Stimulated activated CD8-positive, alpha-beta memory T cell treated with anti-CD3 and anti-CD28 coated beads, Interleukin-7, amount 100 ng/mL, for 48 hours (primary cell): Measurements from ENCODE around the gene NOL4L.
A peak's percentile ranks its signal among the peaks of the same experiment; 100 is the strongest.

ENCODE experiments used
- DNase-seq, 2 donors: peaks; one replicate each; pipeline ENCODE4 v3.0.0-alpha.2; 2020; ENCODE audit warnings: low read depth in 1 of 2; ENCODE audit errors: extremely low read depth in 1 of 2

Gene NOL4L

DNA sequence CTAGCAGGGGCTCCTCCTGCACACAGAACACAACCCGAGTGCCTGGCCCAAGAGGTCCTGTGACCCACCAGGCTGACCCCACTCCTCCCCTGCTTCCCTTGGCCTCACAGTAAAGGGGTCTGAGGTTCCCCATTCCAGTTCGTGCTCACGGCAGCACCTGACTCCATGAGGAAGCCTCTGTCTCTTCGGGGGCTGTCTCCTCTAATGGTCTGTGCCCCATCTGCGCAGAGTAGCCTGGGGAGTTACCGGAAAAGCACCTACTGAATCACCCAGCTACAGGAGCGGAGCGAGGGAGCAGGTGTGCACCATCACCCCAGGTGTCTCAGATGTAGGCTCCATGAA, 133.8 kb downstream of the NOL4L start:
- no peak for DNase-seq

DNA sequence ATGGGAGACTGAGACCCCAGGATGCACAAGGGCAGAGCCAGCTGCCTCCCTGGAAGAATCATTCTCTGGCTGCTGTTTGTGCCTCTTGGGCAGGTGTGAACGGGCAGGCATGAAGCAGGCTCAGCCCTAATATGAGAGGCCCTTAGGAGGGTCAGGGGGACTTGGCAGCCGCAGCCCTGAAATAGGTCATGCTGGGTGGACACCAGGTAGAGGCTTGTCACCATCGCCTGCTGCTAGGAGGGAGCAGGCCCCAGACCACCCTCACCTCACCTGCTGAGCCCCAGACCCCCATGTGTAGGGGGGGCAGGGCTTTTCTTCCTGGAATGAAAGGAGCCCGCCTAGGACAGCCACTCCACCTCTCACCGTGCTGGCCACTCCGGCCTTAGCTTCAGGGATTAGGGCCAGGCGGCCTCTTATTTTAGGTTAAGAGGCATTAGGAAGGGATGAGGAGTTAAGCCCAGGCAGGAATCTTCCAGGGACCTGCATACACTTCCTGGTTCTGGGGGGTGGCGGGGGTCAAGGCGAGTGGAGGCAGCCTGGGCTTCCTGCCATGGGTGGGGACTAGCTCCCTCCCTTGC, 134.6 kb downstream of the NOL4L start:
- no peak for DNase-seq

DNA sequence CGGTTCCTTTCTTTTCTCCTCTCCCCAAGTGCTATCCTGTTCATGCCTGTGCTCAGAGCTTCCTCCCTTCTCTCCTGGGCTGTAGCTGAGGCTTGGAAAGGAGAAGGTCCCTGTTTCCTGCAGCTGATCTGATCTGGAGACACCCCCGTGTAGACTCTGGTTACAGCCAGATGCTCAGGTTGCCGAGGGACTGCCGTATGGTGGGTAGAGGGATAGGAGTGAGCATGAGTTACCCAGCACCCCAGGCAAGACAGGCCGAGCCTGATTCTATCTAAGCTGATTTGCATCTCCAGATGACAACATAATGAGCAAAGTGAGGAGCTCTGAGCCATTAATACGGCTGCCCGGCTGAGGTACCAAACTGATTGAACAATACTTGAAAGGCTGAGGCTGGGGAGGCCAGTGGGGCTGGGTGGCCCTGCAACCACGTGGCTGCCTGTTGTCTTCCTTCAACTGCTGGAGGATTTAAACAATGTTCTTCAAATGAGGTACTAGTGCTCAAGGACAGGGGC, 135.2 kb downstream of the NOL4L start:
- DNase-seq: no peak

DNA sequence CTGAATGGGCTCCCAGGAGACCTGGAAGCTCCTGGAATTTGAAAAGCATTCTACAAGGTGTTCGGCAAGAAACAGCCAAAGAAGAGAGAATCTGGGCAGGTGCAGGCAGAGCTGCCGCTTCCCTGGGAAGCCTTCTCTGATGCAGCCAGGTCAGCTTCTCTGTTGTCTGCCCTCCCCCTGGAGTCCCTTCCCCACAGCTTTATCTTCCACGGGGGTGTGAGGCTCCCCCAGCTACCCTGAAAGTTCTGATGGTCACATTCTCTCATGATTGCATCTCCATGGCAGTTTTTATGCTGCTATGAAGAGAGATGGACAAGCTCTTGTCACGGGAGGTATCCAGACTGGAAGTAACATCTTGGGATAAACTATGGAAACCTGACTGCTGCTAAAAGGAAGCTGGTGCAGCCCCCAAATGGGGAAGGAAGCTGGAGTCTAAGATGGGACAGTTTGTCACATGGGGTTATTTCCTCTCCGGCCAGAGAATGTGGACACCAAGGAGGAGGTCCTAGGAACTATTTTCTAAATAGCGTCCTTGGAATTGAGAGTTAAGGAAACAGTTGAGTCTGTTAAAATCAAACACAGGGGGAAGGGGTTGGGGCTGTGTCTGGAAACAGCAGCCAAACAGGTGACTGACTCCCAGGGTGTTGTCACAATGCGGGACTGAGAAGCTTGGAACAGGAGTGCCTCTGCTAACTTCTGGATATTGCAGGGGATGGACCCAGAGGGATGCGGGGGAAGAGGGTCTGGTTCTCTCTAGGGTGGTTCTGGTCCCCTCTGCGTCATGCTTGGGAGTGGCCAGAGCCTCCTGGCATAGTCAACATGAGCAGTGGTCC, 135.9 kb downstream of the NOL4L start:
- no peak for DNase-seq

DNA sequence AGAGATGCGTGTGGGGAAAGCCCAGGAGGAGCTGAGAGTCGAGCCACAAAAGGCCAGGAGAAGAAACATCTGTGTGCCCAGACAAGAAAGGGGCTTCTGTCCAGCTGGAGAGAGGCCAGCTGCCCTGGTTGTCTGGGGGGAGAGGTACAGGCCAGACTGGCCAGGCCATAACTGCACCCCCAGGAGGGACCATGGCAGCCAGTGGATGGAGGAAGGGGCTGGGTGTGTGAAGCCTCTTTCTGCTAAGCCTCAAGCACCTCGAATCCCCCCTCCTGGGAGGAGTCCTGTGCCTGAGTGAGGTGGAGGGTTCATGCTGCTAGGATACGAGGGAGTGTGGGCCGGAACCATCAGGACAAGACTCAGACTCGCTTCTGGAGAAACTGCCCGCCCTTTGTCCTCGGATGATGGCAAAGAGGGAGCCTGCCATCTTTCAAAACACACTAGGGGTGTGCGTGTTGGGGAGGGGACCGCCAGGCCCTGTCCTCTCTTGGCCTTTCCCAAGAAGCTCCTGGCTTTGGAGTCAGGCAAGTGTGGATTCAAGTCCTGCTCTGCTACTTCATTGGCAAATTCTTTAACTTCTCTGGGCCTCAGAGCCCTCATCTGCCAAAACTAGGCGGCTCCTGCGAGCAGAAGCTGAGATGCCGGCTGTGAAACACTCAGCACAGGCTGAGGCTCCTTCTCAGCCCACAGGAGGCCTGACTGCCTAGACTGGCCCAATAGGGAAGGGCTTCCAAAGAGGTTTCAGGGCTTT, 136.7 kb downstream of the NOL4L start:
- no peak for DNase-seq

DNA sequence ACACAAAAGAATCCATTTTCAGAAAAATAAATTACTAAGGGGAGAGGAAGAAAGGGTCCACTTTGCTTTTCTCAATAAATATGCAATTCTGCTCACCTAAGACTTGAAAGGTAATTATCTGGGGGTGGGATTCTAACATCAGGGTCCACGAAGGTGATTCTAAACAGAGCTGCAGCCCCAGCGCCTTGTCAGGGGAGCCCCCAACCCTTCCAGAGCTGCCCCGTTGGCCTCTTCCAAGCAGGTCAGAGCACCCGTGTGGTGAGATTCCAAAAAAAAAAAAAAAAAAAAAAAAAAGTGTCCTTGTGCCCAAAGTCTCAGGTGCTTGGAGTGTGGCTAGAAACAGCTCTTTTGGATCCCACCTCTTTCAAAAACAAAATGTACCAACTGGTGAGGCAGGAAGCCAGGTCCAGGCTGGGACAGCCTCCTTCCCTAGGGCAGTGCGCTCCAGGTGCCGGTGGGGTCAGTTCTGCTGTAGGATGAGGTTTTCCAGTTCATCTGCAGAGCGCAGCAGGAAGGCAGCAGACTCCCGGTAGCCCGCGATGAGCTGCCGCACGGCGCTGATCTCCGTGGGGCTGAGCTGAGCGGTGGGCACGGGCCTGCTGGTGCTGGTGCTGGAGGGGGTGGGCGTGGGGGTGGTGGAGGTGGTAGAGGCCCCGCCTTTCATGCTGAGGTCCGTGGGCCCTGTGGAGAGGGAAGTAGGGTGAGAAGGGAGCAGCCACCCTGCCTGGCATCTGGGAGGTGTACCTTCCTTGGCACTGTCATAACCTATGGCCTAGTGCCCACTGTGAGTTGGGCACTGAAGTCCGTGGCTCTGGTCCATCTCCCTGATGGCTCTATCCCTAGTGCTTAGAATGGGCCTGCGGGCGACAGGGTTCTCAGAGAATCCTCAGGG, 137.8 kb downstream of the NOL4L start:
- DNase-seq: no peak

DNA sequence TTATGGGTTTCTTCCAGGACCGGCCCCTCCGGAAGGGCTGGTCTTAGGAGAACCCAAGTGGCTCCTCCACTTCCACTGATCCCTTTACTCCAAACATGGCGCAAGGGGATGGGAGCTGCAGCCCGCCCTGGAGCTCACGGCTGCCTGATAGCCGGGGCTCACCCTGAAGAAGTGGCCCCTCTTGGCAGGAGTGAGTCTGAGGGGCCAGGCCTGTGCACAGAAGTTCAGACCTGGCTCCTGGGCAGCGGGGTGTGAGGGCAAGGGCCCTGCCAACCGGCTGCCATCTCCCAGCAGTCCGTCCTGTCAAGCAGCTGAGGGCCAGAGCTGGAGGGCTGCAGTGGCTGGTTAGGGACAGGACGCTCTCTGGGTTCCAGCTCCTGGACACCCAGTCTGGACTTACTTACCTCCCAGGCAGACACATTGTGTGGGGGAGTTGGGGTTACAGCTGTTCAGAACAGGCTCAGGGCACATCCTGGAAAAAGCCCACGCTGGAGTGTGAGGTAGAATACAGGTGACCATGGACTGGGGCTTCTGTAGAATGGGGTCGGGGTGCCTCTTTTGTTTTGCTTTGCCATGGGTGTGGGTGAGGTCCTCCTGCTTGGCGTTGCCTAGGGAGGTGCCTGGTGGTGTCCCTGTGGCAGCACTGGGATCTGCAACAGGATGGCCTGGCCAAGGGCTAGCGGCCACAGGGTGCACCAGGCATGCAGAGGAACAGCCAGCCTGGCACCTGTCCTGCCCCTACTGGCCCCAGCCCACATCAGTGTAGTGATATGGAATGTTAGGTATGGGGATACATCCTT, 138.6 kb downstream of the NOL4L start:
- no peak for DNase-seq

DNA sequence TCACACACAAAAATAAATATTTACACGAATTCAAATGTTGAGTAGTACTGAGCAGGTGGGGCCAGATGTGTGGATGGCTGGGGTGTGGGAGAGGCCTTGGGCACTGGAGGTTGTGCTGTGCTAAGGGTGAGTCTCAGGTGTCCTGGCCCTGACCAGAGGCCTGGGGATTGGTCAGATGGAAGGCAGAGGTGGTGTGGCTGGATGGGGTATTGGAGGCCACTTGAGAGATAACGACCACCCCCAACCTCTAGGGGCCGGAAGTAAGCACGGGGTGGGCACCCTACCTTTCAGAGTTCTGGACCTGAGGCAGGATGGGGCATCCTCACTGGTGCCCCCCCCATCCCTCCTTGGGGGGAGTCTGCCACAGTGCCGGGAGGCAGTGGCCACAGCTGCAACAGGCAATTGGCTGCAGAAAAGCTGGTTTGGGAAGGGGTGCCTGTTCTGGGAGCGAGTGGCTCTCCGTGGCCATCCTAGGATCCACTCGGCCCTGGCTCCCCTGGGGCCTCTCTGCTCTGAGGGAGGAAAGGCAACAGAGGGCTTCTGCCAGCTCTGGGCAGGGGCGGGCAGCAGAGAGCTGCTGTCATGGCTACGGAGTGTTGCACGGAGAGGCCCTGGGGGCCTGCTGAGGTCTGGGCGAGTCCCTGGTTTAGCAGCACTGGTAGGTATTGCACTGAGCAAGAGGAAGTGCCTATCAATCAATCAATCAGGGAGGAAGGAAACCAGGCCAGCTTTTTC, 139.4 kb downstream of the NOL4L start:
- DNase-seq: no peak

DNA sequence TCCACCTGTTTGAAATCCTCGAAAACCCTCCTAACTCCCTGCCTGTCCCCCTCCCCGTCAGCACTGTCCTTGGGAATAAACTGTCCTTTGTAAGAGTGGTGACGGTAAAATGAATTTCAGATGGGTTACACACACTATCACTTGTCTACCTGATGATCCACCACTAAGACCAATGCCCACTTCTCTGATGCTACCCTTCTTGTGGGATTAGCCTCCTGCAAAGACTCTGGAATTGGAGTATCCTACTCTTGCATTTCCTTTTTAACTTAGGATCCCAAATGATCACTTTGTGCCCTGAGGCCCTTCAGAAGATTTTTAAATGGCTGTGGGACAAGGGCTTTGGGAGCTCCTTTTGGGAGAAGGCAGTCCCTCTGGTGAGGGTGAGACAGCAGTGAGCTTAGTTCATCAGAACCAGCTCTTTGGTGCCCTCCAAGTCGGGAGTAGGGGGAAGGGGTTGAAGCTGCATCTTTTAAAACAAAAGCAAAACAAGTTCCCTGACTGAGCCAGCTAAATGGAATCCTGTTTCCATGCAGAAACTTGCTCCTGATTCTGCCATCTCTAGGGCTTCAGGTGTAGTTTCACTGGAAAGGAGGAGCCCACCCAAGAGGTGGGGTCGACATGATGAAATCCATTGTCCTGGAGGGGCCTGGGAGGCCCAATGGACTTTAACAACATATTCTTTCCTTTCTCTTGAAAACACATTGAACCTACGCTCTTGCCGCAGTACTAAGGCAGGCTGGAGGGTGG, 140.5 kb downstream of the NOL4L start:
- DNase-seq: no peak

DNA sequence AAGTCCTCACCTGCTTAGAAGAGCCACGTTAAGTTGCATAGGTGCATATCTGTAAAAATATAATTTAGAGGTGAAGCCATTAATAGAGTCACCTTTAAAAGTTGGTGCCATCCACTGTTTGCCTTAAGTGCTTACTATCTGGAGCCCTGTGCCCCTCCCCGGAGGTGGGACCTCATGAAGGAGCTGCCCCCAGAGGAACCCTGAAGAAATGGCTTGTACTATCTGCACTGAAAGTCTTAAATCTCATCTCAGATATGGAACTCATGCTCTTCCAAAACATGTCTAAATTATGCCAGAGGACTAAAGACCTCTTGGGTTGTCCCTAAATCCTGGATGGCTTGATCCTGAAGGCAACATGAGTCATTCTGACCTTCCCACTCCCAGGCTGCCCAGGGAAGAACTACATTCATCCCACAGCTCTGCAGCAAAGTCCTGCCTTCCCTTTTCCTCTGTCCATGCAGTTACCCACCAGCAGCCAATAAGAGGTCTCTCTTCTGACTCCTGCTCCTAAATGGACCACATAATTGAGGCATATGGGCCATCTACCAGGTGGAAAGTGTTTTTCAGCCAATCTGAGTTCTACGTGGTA, 141.7 kb downstream of the NOL4L start:
- no peak for DNase-seq

DNA sequence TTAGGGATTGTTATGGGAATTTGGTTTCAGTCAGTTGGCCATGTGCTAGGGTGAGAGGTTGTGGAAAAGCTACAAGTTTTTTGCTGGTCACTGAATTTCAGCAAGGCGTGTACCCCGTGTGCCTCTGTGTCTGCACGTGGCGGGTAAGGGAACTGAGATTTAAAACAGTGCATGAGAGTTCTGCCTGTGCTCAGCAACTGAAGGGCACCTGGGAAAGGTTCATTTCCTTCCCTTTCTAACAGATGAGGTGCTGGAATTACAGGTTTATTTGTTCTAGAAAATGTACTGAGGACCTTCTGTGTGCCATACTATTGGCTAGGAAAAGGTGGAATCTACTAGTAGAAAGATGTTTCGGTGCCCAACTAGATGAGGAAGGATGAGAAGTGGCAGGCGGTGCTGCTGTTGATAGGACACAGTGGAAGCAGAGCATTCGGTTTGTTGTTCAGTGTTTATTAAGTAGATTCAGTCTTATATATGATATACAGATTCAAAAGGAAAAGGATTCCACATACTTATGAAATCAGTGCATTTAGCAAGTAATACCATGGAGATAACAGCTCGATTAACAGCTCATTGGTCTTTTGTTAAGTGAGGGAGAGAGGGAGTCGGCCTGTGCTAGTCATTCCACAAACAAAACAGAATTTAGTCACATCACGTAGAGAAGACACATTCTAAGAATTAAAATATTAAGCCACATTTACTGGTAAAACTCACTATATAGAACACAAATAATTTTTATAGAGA, 142.3 kb downstream of the NOL4L start:
- no peak for DNase-seq

DNA sequence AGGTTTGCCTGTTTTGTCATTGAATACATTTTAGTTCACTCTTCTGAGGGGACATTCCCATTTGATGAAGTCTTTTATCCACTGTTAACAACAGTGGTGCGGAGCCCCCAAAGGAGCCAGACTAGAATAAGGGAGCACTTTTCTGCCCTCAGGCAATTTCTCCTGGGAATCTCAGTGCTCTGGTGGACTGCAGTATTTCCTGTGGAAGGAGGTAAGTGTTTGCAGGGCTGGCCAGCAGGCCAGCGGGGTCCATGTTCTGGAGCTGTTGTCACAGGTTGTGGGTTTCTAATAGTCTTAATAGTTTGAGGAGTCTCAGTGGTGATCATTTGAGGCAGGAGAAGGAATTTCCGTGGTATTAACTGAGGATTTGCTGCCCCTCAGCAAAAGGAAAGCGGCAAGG, 143.5 kb downstream of the NOL4L start:
- DNase-seq: no peak

DNA sequence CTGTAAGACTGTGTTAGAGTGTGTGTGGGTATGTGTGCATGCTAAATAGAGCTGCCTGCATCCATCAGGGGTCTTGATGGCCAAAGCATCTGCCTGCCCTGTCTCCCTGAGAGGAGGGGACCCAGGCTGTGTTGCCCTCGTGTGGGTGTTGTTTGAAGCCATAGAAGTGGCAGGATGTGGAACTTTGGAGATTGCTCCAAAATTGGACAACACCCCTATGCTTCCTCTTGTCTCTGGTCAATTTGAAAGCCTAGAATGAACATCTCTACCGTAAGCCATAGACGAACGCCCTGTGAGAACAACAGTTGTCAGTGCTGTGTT, 144.4 kb downstream of the NOL4L start:
- DNase-seq: no peak

DNA sequence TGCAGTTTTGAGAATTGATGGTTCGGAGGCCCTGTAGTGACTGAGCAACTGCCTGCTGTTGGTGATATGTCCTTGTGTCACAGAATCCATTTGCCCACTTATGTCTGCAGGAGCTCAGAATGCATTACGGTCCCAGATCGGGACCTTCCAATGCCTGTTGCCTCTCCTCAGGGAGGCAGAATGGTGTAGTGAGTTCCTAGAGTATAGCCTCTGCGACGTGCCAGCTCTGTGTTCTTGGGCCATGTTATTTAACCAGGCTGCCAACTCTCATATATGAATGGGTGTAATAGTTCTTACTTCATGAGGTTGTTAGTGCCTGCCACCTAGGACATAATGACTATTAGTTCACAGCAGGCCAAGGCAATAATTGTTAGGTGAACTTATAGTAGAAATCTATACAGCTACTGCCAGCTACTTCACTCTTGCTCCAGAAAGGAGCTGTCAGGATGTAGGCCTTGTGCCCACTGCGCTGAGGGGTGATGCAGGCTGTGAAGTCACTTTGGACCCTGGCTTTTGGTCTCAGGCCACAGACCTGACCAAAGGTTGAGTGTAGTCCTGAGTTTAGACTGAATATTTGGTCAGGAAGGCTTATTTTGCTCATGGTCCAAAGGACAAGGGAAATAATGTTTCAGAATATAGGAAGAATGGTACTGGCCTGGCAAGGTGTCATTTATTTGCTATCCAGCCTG, 144.9 kb downstream of the NOL4L start:
- no peak for DNase-seq

DNA sequence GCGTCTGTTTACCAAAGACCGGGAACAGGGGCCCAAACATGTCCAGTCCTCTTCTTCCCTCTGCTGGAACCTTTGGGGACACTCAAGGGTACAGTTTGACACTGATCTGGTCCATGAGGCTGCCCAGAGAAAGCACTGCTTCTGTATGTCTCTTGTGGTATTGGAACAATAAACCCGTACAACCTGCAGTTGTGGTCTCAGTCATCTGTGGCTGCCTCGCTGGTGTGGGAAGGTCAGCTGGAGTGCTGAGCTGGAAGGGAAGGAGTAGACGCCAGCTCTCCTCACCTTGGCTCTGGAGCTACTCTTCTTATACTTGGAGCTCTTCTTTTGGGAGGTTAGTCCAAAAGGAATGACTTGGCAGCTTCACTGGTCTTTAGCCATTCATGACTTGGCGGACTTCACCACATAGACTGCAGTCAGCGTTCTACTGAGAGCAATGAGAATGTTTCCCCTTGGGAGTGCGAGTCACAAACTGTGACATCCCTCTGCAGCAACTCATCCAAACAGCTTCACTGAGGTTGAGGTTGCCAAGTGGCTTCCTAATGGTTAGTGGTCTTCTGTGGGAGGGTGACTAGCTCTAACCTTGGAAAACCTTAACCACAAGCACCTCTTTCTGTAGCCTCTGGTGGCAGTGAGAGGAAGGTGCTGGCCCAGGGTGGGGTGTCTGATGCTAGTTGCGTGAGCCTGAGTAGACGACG, 145.9 kb downstream of the NOL4L start:
- DNase-seq: peak; percentile 30 to 53

DNA sequence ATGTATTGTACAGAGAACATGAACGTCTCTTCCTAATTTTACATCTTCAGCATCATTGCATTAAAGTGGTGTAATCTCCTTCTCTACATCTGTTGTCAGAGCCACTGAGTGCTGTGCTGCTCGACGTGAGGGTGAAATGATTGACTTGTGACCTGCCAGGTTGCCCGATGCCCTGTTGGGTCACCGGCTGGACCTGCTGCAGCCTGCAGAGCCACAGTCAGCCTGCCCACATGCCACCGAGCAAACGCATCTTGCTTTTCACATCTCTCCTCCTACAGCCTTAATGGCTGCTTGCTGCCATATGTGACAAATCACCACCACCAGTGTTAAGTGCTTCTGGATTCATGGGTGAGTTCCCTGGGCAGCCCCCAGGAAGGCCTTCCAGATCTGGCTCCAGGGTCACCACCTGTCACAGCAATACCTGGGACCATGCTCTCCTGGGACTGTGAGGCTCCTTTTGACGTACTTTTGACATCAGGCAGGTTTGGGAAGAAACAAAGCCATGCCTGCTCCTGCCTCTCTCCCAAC, 146.7 kb downstream of the NOL4L start:
- no peak for DNase-seq
